B cell (primary cell): ENCODE results near the gene RHBDL1.

Source experiments
- CTCF ChIP-seq: fragments of 200-600 bp; IDR thresholded peaks from one replicate; pipeline ENCODE4 v1.8.0; 2022; ENCODE audit warnings: antibody characterized with exemption, mild to moderate bottlenecking
- EZH2 ChIP-seq: IDR thresholded peaks from 2 replicates; pipeline ENCODE4 v1.6.1; 2012; ENCODE audit warnings: borderline replicate concordance, low read depth, mild to moderate bottlenecking, moderate library complexity, low read length; ENCODE audit not compliant: insufficient read depth, poor library complexity, severe bottlenecking

- TF ChIP-seq CTCF, result no peak
- TF ChIP-seq EZH2, result no peak
Observed at GRCh38 chr16:631808-632358, 43.6 kb upstream of the RHBDL1 start.
